ENCODE results near the gene EML1.
"Not testable (repeated sequence)": the region's sequence is repeated elsewhere in the genome, so short reads cannot be mapped to it uniquely, and the experiment has no call there.

The EML1 gene

DNA sequence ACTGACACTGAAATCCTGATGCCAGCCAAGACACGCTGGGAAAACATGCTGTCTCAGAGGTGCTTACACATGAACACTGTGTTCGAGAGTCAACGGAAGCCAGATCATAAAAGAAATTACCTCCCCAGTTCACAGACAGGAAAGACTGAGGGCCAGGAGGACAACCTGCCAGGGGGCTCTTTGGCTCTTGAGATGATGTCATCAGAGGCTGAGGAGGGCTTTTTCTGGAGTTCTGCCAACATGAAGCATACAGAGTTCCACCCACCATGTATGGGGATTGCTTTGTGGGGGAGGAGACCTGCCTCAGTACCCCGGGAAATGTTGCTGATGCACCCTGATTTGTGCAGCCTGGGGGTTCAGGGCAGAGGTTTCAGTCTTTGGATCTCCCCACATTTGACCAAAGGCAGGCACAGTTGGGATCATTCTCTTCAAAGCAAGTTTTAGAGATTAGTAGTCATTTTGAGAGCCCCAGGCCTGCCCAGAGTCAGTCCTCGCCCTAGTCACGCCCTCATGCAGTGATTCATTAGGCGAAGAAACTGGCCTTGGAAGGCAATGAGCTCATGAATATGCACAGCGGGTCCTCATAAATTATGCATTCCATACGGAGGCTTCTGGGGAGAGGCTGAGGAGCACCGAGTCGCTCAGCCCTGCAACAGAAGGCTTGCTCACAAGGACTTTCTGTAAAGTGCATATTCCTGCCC is 34.9 kb upstream of the EML1 start:
- H3K27ac ChIP-seq = no peak overlapping the region
- no peak for TF ChIP-seq ZFX (IDR thresholded peaks at IDR 0.05; ENCODE audit: borderline replicate concordance)
- TF ChIP-seq, protein P1, sequence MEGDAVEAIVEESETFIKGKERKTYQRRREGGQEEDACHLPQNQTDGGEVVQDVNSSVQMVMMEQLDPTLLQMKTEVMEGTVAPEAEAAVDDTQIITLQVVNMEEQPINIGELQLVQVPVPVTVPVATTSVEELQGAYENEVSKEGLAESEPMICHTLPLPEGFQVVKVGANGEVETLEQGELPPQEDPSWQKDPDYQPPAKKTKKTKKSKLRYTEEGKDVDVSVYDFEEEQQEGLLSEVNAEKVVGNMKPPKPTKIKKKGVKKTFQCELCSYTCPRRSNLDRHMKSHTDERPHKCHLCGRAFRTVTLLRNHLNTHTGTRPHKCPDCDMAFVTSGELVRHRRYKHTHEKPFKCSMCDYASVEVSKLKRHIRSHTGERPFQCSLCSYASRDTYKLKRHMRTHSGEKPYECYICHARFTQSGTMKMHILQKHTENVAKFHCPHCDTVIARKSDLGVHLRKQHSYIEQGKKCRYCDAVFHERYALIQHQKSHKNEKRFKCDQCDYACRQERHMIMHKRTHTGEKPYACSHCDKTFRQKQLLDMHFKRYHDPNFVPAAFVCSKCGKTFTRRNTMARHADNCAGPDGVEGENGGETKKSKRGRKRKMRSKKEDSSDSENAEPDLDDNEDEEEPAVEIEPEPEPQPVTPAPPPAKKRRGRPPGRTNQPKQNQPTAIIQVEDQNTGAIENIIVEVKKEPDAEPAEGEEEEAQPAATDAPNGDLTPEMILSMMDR (IDR thresholded peaks at IDR 0.05) = no peak

DNA sequence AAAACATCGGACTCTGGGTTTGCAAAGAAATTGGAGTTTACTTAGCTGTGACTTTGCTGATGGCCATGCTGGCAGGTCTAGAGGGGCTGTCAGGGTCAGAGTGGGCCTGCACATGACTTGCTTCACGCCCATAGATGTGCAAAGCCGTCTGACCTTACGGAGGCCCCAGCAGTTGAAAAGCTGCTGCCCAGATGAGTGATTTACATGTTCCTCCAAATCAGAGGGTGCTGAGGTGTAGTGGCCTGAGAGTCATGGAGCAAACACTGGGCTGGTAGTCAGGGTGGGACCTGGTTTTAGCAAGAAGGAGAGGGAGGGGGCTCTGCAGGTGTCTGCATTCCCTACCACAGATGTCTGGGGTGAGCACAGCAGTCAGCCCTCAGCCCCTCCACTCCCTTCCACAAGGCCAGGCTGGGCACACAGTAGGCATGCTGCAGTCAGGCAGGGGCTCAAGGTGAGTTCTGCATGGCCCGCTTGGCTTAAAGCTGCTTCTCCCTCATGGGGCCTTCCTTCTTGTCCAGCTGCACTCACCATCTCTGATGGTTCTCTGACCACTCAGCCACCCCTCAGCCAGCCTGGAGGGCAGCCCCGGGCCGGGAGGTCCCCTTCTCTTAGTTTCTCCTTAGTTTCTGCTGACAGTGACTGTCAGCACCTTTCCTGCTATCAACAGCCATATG is 34.2 kb upstream of the EML1 start:
- no peak for TF ChIP-seq ZFX (IDR thresholded peaks at IDR 0.05; ENCODE audit: borderline replicate concordance)
- TF ChIP-seq, protein P1 (IDR thresholded peaks at IDR 0.05) = no peak
- no peak overlapping the region for H3K27ac ChIP-seq

DNA sequence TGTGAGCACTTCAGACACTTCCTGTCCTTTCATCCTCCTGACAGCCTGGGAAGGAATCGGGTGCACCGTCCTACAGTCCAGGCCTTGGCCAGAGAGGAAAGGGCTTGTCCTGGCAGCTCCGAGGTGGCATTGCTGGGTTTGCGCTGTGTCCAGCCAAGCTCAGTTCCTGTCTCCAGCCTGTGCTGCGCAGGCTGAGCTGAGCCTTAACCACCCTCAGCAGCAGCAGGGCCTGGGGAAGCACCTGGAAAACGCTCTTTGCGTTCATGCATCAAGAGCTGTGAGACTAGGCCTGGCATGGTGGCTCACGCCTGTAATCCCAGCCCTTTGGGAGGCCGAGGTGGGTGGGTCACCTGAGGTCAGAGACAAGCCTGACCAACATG is 33.7 kb upstream of the EML1 start:
- TF ChIP-seq, protein P1 (IDR thresholded peaks at IDR 0.05) = no peak
- TF ChIP-seq ZFX (IDR thresholded peaks at IDR 0.05; ENCODE audit: borderline replicate concordance) = no peak
- no peak overlapping the region for H3K27ac ChIP-seq

DNA sequence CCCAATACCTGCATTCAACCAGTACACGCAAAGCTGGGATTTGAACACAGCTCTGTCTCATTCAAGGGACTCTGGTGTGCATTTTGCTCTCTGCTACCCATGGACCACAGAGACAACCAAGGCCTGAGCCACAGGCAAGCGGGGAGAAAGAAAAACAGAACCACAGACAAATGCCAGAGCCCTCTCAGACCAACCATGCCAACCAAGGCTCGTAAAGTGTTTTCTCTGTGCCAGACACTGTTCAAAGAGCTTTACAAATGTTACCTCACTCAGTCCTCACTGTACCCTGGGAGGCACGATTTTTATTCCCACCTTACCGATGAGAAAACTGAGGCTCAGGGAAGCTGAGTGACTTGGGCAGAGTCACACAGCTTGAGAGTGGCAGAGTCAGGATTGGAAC is 32.4 kb upstream of the EML1 start:
- TF ChIP-seq ZFX (IDR thresholded peaks at IDR 0.05; ENCODE audit: borderline replicate concordance) = no peak
- TF ChIP-seq, protein P1 (IDR thresholded peaks at IDR 0.05) = no peak
- no peak overlapping the region for H3K27ac ChIP-seq

DNA sequence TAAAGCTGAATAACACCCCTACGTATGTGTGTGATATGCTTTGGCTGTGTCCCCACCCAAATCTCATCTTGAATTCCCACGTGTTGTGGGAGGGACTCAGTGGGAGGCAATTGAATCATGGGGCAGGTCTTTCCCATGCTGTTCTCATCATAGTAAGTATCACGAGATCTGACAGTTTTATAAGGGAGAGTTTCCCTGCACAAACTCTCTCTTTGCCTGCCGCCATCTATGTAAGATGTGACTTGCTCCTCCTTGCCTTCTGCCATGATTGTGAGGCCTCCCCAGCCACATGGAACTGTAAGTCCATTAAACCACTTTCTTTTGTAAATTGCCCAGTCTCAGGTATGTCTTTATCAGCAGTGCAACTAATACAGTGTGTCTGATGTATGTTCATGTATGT is 30.3 kb upstream of the EML1 start:
- not testable (repeated sequence) for H3K27ac ChIP-seq

DNA sequence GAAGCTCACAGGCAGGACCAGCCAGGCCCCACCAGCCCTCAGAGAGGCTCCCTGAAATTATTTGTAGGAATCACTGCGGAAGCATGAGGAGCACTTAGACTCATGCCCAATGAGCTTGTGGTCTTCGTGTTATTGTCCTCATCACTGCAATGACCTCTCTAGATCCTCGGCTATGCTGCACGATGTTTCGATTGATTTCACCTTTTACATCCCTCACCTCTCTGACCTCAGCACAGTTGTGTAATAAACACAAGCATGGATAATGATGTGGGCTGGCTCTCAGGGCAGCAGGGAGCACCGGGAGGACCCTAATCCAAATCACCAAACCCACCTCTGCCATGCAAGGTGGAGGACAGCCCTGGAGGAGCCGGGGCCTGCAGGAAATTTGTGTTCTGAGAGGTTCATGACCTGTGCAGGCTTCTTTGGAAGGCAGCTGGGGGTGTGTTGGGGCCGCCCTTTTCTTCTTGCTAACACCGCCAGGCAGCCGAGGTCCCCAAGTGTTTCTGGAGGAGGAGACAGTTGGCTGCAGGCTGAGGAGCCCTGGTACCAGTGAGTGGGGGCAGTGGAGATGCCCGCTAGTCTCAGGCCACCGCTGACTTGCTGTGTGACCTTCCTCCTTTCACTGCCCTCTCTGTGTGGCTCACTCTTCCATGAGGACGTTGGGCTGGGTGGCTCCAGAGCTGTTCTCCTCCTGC is 29.5 kb upstream of the EML1 start:
- H3K27ac ChIP-seq = no peak overlapping the region
- TF ChIP-seq ZFX (IDR thresholded peaks at IDR 0.05; ENCODE audit: borderline replicate concordance) = no peak
- TF ChIP-seq, protein P1 (IDR thresholded peaks at IDR 0.05) = no peak

DNA sequence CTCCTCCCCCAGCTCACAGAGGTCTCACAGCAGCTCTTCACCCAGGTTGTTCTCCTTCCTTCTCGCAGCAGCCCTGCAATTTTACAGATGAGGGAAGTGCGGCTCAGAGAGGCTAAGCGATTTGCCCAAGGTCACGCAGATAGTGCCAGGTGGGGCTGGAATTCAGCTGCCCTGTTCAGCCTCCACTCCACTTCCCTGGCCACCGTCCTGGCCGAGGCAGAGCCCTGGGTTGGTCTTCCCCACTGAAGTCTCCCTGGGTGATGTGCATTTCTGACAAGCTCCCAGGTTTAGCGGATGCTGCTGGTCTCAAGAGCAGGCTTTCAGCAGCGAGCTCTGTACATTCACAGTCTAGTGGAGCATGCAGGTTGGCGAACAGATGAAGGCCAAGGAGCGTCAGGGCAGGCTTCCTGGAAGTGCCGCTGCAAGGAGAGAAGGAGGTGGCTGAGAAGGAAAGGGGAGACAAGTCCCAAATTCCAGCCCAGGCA is 28.9 kb upstream of the EML1 start:
- no peak overlapping the region for H3K27ac ChIP-seq
- TF ChIP-seq ZFX (IDR thresholded peaks at IDR 0.05; ENCODE audit: borderline replicate concordance) = no peak
- TF ChIP-seq, protein P1 (IDR thresholded peaks at IDR 0.05) = no peak

All from 22Rv1 (cell line).